Measurements from ENCODE around the gene ADCY2. TPM values are rescaled to one million over a fixed set of nuclear protein-coding genes. Genes with fewer than 3 reads are reported as not detected.
A peak's percentile ranks its signal among the peaks of the same experiment; 100 is the strongest.

Gene ADCY2
- total RNA-seq, 1 donor from 2014 or later: 1.5 TPM

DNA sequence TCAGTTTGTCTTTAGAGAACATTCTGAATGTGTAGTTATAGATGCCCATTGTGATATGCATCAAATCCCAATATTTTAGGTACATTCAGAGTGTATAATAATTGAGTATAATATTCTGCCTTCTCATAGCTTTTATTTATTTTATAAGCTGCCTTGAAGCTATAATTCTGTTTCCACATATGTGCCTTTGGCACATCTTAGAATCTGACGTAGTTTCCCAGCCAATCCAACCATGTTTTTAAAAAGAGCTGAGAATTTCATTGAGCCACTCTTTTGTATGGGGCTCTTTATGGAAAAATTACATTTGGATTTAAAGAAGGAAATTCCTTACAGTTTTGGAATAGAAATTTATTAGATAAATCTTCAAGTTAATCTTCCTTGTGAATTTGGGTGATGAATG lies 65.4 kb downstream of the ADCY2 start:
- Mint-ChIP-seq H3K4me3 (ENCODE audit: unreplicated experiment) (no peak overlapping the region), H3K4me1 (ENCODE audit: unreplicated experiment) (no peaks in the 10 kb centered on the region), H3K36me3 (ENCODE audit: low read depth, unreplicated experiment) (no peaks in the 10 kb centered on the region), H3K9me3 (ENCODE audit: unreplicated experiment) (no peaks in the 10 kb centered on the region), H3K27me3 (ENCODE audit: unreplicated experiment) (peaks cover 4% of the 10 kb centered on the region), H3K27ac (ENCODE audit: unreplicated experiment) (no peak overlapping the region)
- TF ChIP-seq, protein P1, sequence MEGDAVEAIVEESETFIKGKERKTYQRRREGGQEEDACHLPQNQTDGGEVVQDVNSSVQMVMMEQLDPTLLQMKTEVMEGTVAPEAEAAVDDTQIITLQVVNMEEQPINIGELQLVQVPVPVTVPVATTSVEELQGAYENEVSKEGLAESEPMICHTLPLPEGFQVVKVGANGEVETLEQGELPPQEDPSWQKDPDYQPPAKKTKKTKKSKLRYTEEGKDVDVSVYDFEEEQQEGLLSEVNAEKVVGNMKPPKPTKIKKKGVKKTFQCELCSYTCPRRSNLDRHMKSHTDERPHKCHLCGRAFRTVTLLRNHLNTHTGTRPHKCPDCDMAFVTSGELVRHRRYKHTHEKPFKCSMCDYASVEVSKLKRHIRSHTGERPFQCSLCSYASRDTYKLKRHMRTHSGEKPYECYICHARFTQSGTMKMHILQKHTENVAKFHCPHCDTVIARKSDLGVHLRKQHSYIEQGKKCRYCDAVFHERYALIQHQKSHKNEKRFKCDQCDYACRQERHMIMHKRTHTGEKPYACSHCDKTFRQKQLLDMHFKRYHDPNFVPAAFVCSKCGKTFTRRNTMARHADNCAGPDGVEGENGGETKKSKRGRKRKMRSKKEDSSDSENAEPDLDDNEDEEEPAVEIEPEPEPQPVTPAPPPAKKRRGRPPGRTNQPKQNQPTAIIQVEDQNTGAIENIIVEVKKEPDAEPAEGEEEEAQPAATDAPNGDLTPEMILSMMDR (IDR thresholded peaks at IDR 0.05; ENCODE audit: unreplicated experiment): no peak
- DNase-seq (ENCODE audit: low spot score): no peak

- TF ChIP-seq, protein P1 (IDR thresholded peaks at IDR 0.05; ENCODE audit: unreplicated experiment): no peak
- DNase-seq (ENCODE audit: low spot score): no peak
- Mint-ChIP-seq H3K27me3 (ENCODE audit: unreplicated experiment) (peaks cover 4% of the 10 kb centered on the region), H3K9me3 (ENCODE audit: unreplicated experiment) (no peaks in the 10 kb centered on the region), H3K27ac (ENCODE audit: unreplicated experiment) (no peak overlapping the region), H3K4me1 (ENCODE audit: unreplicated experiment) (no peaks in the 10 kb centered on the region), H3K4me3 (ENCODE audit: unreplicated experiment) (no peak overlapping the region), H3K36me3 (ENCODE audit: low read depth, unreplicated experiment) (no peaks in the 10 kb centered on the region)
Measured at GRCh38 chr5:7462758-7463157, 66.8 kb downstream of the ADCY2 start.

- TF ChIP-seq, protein P1 (IDR thresholded peaks at IDR 0.05; ENCODE audit: unreplicated experiment): no peak
- Mint-ChIP-seq H3K27ac (ENCODE audit: unreplicated experiment) (no peak overlapping the region), H3K27me3 (ENCODE audit: unreplicated experiment) (peaks cover 2% of the 10 kb centered on the region), H3K9me3 (ENCODE audit: unreplicated experiment) (no peaks in the 10 kb centered on the region), H3K4me3 (ENCODE audit: unreplicated experiment) (no peak overlapping the region), H3K36me3 (ENCODE audit: low read depth, unreplicated experiment) (no peaks in the 10 kb centered on the region), H3K4me1 (ENCODE audit: unreplicated experiment) (no peaks in the 10 kb centered on the region)
- peak; percentile 10 for DNase-seq (ENCODE audit: low spot score)
Measured at GRCh38 chr5:7464182-7464581, 68.2 kb downstream of the ADCY2 start.

- TF ChIP-seq, protein P1 (IDR thresholded peaks at IDR 0.05; ENCODE audit: unreplicated experiment): no peak
- H3K4me3 Mint-ChIP-seq (ENCODE audit: unreplicated experiment): no peak overlapping the region
- H3K9me3 Mint-ChIP-seq (ENCODE audit: unreplicated experiment): no peaks in the 10 kb centered on the region
- H3K27me3 Mint-ChIP-seq (ENCODE audit: unreplicated experiment): no peaks in the 10 kb centered on the region
- DNase-seq (ENCODE audit: low spot score): no peak
- H3K4me1 Mint-ChIP-seq (ENCODE audit: unreplicated experiment): no peaks in the 10 kb centered on the region
- H3K36me3 Mint-ChIP-seq (ENCODE audit: low read depth, unreplicated experiment): no peaks in the 10 kb centered on the region
- no peak overlapping the region for H3K27ac Mint-ChIP-seq (ENCODE audit: unreplicated experiment)
Measured at GRCh38 chr5:7467179-7467578, 71.2 kb downstream of the ADCY2 start.

- no peaks in the 10 kb centered on the region for H3K36me3 Mint-ChIP-seq (ENCODE audit: low read depth, unreplicated experiment)
- H3K27ac Mint-ChIP-seq (ENCODE audit: unreplicated experiment): no peak overlapping the region
- TF ChIP-seq, protein P1 (IDR thresholded peaks at IDR 0.05; ENCODE audit: unreplicated experiment): no peak
- no peaks in the 10 kb centered on the region for H3K9me3 Mint-ChIP-seq (ENCODE audit: unreplicated experiment)
- no peak for DNase-seq (ENCODE audit: low spot score)
- H3K4me3 Mint-ChIP-seq (ENCODE audit: unreplicated experiment): no peak overlapping the region
- H3K27me3 Mint-ChIP-seq (ENCODE audit: unreplicated experiment): no peaks in the 10 kb centered on the region
- H3K4me1 Mint-ChIP-seq (ENCODE audit: unreplicated experiment): no peaks in the 10 kb centered on the region
Measured at GRCh38 chr5:7468742-7469141, 72.8 kb downstream of the ADCY2 start.

Data from endothelial cell (in vitro differentiated cells).